ENCODE data around the gene ADGB.
A peak's percentile ranks its signal among the peaks of the same experiment; 100 is the strongest.
"Not testable (repeated sequence)": the region's sequence is repeated elsewhere in the genome, so short reads cannot be mapped to it uniquely, and the experiment has no call there.

Gene ADGB

DNA sequence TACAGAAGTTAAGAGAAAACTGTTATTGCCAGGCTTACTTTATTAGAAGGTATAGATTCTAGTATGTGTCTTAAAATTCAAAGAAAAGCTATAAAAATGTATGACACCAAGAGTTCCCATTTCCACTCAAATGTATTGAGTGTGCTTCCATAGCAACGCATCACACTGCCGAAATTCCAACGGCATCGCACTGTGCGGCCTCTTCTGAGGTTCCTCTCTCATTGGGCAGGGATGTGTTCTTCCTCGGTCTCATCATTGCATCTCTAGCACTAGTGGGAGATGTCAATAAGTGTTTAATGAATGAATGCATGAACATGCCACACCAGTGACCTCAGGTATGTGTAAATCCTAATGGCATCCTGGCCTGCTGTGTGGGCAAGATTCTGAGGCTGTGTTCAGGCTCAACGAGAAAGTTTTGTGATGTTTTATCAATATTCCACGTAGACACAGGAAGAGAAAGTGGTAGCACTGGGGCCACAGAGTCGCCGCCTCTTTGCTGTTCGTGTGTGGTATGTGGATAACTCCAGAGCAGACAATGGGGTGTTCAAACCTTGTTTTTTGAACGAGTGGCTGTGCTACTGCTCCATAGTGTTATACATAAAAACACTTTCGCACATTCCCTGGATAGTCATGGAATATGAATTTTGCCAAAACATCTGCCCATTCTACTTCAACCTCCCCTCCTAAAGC lies 171.6 kb downstream of the ADGB start:
- DNase-seq = no peak

DNA sequence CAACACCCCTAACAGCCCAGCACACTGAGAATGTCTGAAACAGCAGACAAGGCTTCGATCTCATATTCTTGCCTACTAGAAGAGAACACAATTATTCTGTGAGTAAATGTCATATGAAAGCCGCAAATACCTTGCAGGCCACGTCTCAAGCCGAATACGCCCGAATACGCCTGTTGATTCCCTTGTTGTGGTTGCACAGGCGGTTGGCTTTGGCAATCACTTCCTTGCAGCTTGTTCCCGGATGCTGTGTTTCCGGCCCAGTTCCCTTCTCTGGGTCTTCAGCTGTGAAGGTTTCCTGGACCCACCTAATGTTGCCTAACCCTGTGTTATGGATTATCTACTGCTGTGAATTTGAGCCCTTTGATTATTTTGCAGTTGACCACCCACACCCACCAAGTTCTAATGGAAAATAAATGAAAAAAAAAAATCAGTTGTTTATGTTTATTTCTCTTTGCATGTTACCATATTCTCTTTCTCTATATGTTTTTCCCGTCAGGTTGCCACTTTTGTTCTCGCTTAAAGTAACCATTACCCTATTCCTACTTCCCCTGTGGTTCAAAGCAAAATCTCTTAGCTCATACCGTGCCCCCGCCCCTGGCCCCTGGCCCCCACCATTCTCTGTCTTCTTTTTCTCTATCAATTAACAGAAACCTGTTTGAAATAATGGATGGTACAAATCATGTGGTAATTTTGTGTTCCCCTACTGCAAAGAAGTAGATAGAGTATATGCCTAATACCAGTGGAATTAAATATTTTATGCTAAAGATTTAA lies 172.4 kb downstream of the ADGB start:
- no peak for DNase-seq

- no peak for DNase-seq
These were observed 176.4 kb downstream of the ADGB start for GRCh38 chr6:146775220-146775619.

GRCh38 chr6:146781836-146782235 lies 183.1 kb downstream of the ADGB start:
- no peak for DNase-seq

GRCh38 chr6:146785001-146785585 lies 186.3 kb downstream of the ADGB start:
- no peak for DNase-seq

GRCh38 chr6:146787876-146788508 lies 189.2 kb downstream of the ADGB start:
- no peak for DNase-seq

GRCh38 chr6:146790561-146791091 lies 191.9 kb downstream of the ADGB start:
- DNase-seq = no peak

DNA sequence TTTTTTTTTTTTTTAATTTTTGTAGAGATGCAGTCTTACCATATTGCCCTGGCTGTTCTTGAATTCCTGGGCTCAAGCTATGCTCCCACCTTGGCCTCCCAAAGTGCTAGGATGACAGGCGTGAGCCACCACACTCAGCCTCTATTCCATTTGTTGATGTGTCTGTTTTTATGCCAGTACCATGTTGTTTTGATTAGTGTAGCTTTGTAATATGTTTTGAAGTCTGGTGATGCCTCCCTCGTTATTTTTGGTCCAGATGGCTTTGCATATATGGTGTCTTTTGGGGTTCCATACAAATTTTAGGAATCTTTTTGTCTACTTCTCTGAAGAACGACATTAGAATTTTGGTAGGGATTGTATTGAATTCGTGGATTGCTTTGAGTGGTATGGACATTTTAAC lies 193.2 kb downstream of the ADGB start:
- DNase-seq = no peak

DNA sequence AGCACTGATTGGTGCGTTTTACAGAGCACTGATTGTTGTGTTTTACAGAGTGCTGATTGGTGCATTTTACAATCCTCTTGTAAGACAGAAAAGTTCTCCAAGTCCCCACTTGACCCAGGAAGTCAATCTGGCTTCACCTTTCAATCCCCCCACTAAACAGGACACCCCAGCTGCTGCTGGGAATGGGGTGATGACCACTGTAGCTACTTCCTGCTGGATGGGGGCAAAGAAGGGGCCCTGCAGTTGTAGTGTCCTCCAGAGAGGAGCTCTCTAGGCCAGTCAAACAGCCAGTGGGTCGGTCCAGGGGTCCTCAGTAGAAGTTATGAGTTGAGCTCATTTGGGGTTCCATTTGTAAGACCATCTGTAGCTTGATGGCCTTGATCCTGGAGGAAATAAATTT lies 194.4 kb downstream of the ADGB start:
- DNase-seq = not testable (repeated sequence)

DNA sequence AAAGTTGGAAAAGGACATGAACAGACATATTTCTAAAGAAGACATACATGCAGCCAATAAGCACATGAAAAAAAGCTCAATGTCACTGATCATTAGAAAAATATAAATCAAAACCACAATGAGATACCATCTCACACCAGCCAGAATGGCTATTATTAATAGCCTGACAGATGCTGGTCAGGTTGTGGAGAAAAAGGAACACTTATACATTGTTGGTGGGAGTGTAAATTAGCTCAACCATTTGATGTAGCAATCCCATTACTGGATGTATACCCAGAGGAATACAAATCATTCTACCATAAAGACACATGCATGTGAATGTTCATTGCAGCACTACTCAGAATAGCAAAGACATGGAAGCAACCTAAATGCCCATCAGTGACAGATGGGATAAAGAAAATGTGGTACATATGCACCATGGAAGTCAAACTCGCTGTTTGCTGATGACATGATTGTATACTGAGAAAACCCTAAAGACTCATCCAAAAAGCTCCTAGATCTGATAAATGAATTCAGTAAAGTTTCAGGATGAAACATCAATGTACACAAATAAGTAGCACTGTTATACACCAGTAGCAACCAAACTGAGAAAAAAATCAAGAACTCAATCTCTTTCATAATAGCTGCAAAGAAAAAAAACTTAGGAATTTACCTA lies 196.8 kb downstream of the ADGB start:
- no peak for DNase-seq

DNA sequence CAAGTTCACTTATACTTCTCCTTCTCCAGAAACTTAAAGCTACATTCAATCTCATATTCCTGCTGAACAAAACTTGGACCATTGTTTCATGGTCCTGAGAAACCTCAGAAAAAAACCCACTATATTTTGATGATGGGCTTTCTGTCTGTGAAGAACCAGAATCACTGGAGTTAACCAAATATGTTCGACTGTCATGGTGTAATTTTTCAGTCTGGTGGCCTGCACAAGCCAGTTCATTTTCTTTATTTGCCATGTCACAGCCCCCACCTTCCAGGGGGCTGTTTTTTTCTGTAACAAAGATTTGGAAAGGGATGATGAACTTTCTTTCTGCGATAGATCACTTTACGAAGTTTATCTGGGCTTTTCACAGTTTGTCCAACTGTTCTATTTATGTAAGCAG lies 204.4 kb downstream of the ADGB start:
- DNase-seq = not testable (repeated sequence)

DNA sequence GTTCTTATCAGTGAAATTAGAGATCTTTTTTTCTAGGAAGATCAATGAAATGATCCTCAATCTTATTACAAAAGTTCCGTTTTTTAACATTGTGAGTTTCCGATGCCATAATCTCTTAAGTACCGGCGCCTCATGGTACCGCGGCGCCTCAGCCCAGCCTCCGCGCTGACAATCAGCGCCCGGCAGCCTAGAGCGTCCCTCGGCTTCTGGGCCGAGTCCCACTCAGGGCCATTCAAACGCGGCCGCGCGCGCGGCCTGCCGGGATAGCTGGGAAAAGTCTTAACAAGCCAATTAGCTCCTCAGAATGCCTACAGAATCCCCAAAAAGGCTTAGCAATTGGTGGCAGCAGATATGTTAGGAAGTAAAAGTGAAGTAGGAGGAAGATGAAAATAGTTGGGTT lies 204.8 kb downstream of the ADGB start:
- no peak for DNase-seq

- no peak for DNase-seq
These were observed 207.0 kb downstream of the ADGB start for GRCh38 chr6:146805546-146806325.

DNA sequence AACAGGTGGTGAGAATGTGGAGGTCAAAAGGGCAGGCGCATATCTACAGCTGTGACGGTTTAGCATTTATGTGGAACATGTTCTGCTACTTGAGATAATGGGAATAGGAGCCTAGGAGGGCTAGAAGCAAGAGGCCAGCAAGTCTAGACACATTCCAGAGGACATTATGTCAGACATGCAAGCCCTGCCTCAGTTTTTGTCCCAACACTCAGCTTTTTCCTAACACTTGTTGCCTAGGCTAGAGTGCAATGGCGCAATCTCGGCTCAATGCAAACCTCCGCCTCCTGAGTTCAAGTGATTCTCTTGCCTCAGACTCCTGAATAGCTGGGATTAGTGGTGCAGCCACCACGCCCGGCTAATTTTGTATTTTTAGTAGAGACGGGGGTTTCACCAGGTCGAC lies 210.2 kb downstream of the ADGB start:
- not testable (repeated sequence) for DNase-seq

DNA sequence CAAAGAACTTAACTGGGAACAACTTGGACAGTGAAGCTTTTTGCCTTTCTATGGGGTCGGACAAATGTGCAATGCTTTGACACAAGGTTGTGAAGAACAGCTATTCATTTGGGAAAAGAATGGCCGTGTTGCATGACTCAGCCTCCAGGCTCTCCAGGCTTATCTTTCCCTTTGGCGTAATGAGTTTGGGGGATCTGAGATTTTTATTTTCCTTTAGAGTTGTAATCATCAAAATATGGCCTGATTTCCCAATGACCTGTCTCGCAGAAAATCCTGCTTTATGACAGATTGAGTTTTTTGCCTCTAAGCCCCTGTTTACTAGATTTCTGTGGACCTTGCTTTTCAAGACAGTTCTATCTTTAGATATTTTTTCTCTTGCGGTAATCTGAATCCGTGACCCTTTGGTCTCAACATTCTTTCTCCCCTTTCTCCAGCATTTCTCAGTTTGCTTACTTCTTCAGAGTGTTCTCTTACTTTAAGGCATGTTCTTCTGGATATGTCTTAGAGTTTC lies 214.1 kb downstream of the ADGB start:
- not testable (repeated sequence) for DNase-seq

GRCh38 chr6:146813554-146813953 lies 214.8 kb downstream of the ADGB start:
- DNase-seq = no peak

- peak; percentile 8 for DNase-seq
These were observed 215.5 kb downstream of the ADGB start for GRCh38 chr6:146814148-146814750.

DNA sequence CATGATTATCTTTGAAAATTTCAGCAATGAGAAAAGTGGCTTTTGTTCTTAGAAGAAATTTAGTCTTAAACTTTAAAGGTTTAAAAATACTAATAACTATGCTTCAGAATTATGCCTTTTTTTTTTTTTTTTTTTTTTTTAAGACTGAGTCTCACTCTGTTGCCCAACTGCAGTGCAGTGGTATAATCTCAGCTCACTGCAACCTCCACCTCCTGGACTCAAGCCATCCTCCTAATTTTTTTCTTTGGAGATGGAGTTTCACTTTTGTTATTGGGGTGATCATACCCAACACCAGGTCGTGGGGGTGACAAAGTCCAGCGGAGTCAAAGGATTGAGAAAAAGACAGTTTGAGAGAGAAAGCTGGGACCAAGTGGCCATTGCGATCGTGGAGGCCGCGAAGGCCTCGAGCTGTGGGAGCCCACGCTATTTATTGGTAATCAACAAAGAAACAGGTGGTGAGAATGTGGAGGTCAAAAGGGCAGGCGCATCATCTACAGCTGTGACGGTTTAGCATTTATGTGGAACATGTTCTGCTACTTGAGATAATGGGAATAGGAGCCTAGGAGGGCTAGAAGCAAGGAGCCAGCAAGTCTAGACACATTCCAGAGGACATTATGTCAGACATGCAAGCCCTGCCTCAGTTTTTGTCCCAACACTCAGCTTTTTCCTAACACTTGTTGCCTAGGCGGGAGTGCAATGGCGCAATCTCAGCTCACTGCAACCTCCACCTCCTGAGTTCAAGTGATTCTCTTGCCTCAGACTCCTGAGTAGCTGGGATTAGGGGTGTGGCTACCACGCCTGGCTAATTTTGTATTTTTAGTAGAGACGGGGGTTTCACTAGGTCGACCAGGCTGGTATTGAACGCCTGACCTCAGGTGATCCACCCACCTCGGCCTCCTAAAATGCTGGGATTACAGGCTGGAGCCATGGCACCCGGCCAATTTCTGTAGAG lies 217.0 kb downstream of the ADGB start:
- DNase-seq = not testable (repeated sequence)

- DNase-seq = no peak
These were observed 221.0 kb downstream of the ADGB start for GRCh38 chr6:146819596-146820320.
